Mesothelial cell of epicardium (in vitro differentiated cells): Measurements from ENCODE around the gene CHAC2. TPM values are rescaled to one million over a fixed set of nuclear protein-coding genes. Genes with fewer than 3 reads are reported as not detected.

Experiments
- DNase-seq, 2 experiments: peaks; one replicate each; pipeline ENCODE4 v3.0.0; 2021; ENCODE audit warnings: low spot score in 2 of 2; ENCODE audit not compliant: unreplicated experiment in 2 of 2
- H3K27ac Mint-ChIP-seq: 2 replicates; pipeline ENCODE4 v1.8.0; 2021; ENCODE audit warnings: mixed read lengths
- H3K27me3 Mint-ChIP-seq: 2 replicates; pipeline ENCODE4 v1.8.0; 2021; ENCODE audit warnings: low read depth, mixed read lengths
- H3K36me3 Mint-ChIP-seq: 2 replicates; pipeline ENCODE4 v1.8.0; 2021; ENCODE audit warnings: mixed read lengths
- H3K4me1 Mint-ChIP-seq: 2 replicates; pipeline ENCODE4 v1.8.0; 2021; ENCODE audit warnings: mixed read lengths
- H3K4me3 Mint-ChIP-seq: 2 replicates; pipeline ENCODE4 v1.8.0; 2021; ENCODE audit warnings: mild to moderate bottlenecking, moderate library complexity, mixed read lengths
- H3K9me3 Mint-ChIP-seq: 2 replicates; pipeline ENCODE4 v1.8.0; 2021; ENCODE audit warnings: mixed read lengths
- total RNA-seq: library from RNA; stranded (reverse); gene quantifications from 3 replicates; pipeline ENCODE4 v1.2.1, GENCODE V29; 2021
- TF ChIP-seq, protein P1 (sequence below): fragments of 200-600 bp; sonication (generic); IDR thresholded peaks from one replicate; pipeline ENCODE4 v1.5.0; 2021; ENCODE audit warnings: antibody characterized with exemption; ENCODE audit not compliant: unreplicated experiment

The CHAC2 gene
- total RNA-seq, 1 donor from 2014 or later, result 1.1 TPM

- Mint-ChIP-seq H3K4me1 (peaks cover 5% of the 10 kb centered on the region), H3K27me3 (no peaks in the 10 kb centered on the region), H3K9me3 (no peaks in the 10 kb centered on the region), H3K4me3 (no peak overlapping the region), H3K36me3 (peaks cover 23% of the 10 kb centered on the region), H3K27ac (no peak overlapping the region)
- no peak for DNase-seq
- TF ChIP-seq, protein P1, sequence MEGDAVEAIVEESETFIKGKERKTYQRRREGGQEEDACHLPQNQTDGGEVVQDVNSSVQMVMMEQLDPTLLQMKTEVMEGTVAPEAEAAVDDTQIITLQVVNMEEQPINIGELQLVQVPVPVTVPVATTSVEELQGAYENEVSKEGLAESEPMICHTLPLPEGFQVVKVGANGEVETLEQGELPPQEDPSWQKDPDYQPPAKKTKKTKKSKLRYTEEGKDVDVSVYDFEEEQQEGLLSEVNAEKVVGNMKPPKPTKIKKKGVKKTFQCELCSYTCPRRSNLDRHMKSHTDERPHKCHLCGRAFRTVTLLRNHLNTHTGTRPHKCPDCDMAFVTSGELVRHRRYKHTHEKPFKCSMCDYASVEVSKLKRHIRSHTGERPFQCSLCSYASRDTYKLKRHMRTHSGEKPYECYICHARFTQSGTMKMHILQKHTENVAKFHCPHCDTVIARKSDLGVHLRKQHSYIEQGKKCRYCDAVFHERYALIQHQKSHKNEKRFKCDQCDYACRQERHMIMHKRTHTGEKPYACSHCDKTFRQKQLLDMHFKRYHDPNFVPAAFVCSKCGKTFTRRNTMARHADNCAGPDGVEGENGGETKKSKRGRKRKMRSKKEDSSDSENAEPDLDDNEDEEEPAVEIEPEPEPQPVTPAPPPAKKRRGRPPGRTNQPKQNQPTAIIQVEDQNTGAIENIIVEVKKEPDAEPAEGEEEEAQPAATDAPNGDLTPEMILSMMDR, result no peak
Observed at GRCh38 chr2:53801547-53801946, 33.9 kb downstream of the CHAC2 start.

GRCh38 chr2:53802617-53803151, 35.1 kb downstream of the CHAC2 start:
- peaks cover 5% of the 10 kb centered on the region for H3K4me1 Mint-ChIP-seq
- no peaks in the 10 kb centered on the region for H3K27me3 Mint-ChIP-seq
- no peak overlapping the region for H3K27ac Mint-ChIP-seq
- TF ChIP-seq, protein P1, result no peak
- H3K9me3 Mint-ChIP-seq, result no peaks in the 10 kb centered on the region
- H3K36me3 Mint-ChIP-seq, result peaks cover 23% of the 10 kb centered on the region
- no peak overlapping the region for H3K4me3 Mint-ChIP-seq
- DNase-seq, result no peak

GRCh38 chr2:53811601-53812000, 44.0 kb downstream of the CHAC2 start:
- H3K27me3 Mint-ChIP-seq, result no peaks in the 10 kb centered on the region
- H3K9me3 Mint-ChIP-seq, result no peaks in the 10 kb centered on the region
- no peak overlapping the region for H3K4me3 Mint-ChIP-seq
- TF ChIP-seq, protein P1, result no peak
- peaks cover 36% of the 10 kb centered on the region for H3K36me3 Mint-ChIP-seq
- H3K27ac Mint-ChIP-seq, result no peak overlapping the region
- no peaks in the 10 kb centered on the region for H3K4me1 Mint-ChIP-seq
- DNase-seq, result no peak

DNA sequence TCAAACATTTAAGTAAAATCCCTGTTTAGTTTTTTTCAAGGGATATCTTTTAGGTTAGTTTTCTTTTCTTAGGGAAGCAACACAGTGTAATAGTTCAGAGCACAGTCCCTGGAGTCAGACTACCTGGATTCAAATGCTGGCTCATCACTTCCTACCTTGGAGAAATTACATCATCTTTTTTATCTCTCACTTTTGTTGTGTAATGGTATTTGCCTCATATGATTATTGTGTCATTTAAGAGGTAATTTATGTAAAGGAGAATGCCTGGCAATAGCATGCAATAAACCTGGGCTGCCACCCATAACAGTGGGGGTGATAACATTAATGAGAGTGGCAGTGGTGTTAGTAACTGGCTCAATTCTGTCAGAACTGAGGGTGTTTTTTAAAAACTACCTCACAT, 45.5 kb downstream of the CHAC2 start:
- Mint-ChIP-seq H3K9me3 (no peaks in the 10 kb centered on the region), H3K4me1 (no peaks in the 10 kb centered on the region), H3K27ac (no peak overlapping the region), H3K4me3 (no peak overlapping the region), H3K27me3 (no peaks in the 10 kb centered on the region), H3K36me3 (peaks cover 39% of the 10 kb centered on the region)
- TF ChIP-seq, protein P1, result no peak
- DNase-seq, result no peak

DNA sequence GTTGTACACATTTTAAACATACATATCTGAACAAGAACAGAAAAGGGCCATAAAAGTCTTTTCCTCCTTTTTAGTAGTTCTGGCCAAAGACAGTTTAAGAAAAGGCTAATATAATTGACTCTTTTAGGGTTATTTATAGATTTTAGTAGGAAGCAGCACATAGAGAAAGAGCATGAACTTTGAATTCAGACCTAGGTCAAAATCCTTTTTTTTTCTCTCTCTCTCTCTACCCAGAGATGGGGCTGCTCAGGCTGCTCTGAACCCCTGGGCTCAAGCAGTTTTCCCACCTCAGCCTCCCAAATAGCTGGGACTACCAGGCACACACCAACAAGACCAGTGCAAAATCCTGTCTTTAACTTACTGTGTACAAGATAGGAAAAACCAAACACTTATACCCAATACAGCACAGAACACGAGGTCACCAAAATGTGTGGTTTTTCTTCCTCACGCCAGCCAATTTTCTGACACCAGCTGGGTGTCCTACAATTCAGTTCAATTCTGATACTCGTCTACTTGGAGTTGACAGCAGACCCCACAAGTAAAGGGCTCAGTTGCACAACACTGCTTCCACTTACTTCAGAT, 51.3 kb downstream of the CHAC2 start:
- H3K27ac Mint-ChIP-seq, result peak overlapping the region; percentile 47
- H3K4me3 Mint-ChIP-seq, result no peak overlapping the region
- no peaks in the 10 kb centered on the region for H3K9me3 Mint-ChIP-seq
- no peaks in the 10 kb centered on the region for H3K27me3 Mint-ChIP-seq
- no peak for DNase-seq
- TF ChIP-seq, protein P1, result no peak
- H3K4me1 Mint-ChIP-seq, result no peaks in the 10 kb centered on the region
- H3K36me3 Mint-ChIP-seq, result peaks cover 22% of the 10 kb centered on the region
